Subcutaneous abdominal adipose tissue (tissue), 5 donors: Measurements from ENCODE around the gene TMEM186.
"Not testable (repeated sequence)": the region's sequence is repeated elsewhere in the genome, so short reads cannot be mapped to it uniquely, and the experiment has no call there.

Experiments
- H3K27ac ChIP-seq: one replicate; pipeline ENCODE4 v1.7.0; 2013; ENCODE audit warnings: low read depth, mild to moderate bottlenecking, inconsistent platforms, low read length, moderate library complexity
- H3K27me3 ChIP-seq, 5 donors: one replicate each; pipeline ENCODE4 v1.7.0; 2013; ENCODE audit warnings: low read length in 5 of 5, inconsistent platforms in 1 of 5; ENCODE audit not compliant: control insufficient read depth in 5 of 5, insufficient read depth in 4 of 5
- H3K36me3 ChIP-seq, 5 donors: one replicate each; pipeline ENCODE4 v1.7.0; 2013; ENCODE audit warnings: low read length in 5 of 5; ENCODE audit not compliant: control insufficient read depth in 5 of 5, insufficient read depth in 5 of 5
- H3K4me1 ChIP-seq, 5 donors: one replicate each; pipeline ENCODE4 v1.7.0; 2013; ENCODE audit warnings: low read length in 5 of 5, mild to moderate bottlenecking in 3 of 5, moderate library complexity in 1 of 5; ENCODE audit not compliant: control insufficient read depth in 5 of 5, insufficient read depth in 5 of 5
- H3K4me3 ChIP-seq, 5 donors: one replicate each; pipeline ENCODE4 v1.7.0; 2013; ENCODE audit warnings: low read length in 5 of 5, low read depth in 1 of 5
- H3K9ac ChIP-seq, 5 donors: one replicate each; pipeline ENCODE4 v1.7.0; 2013; ENCODE audit warnings: low read length in 5 of 5, mild to moderate bottlenecking in 4 of 5, moderate library complexity in 3 of 5
- H3K9me3 ChIP-seq, 5 donors: one replicate each; pipeline ENCODE4 v1.7.0; 2013; ENCODE audit warnings: low read length in 5 of 5; ENCODE audit not compliant: control insufficient read depth in 5 of 5
- donor health status: healthy.
- donor health status: healthy.
- donor health status: healthy.
- donor health status: healthy.
- donor health status: healthy.

The TMEM186 gene

GRCh38 chr16:8748944-8749343, 48.5 kb downstream of the TMEM186 start:
- H3K27ac ChIP-seq, H3K9me3 ChIP-seq, H3K4me3 ChIP-seq, H3K27me3 ChIP-seq, H3K9ac ChIP-seq, H3K4me1 ChIP-seq: not testable (repeated sequence)
- peaks cover 0 to 22% (median 9%) of the 10 kb centered on the region in 5 donors for H3K36me3 ChIP-seq
